OCI-LY1 (cell line): ENCODE results near the gene EXOC3L1.

Experiments
- EZH2 ChIP-seq: fragments of 200-600 bp; sonication (generic), shearing (Covaris generic); IDR thresholded peaks from 2 replicates; pipeline ENCODE4 v1.8.0; 2017; ENCODE audit warnings: borderline replicate concordance, mixed run types, mild to moderate bottlenecking, antibody characterized with exemption, low read length, moderate library complexity, mixed read lengths
- TF ChIP-seq, protein P1 (sequence below): fragments of 200-600 bp; sonication (generic), shearing (Covaris generic); IDR thresholded peaks from 2 replicates; pipeline ENCODE4 v1.5.1; 2017; ENCODE audit warnings: mild to moderate bottlenecking, antibody characterized with exemption, low read length, moderate library complexity, mixed read lengths

DNA sequence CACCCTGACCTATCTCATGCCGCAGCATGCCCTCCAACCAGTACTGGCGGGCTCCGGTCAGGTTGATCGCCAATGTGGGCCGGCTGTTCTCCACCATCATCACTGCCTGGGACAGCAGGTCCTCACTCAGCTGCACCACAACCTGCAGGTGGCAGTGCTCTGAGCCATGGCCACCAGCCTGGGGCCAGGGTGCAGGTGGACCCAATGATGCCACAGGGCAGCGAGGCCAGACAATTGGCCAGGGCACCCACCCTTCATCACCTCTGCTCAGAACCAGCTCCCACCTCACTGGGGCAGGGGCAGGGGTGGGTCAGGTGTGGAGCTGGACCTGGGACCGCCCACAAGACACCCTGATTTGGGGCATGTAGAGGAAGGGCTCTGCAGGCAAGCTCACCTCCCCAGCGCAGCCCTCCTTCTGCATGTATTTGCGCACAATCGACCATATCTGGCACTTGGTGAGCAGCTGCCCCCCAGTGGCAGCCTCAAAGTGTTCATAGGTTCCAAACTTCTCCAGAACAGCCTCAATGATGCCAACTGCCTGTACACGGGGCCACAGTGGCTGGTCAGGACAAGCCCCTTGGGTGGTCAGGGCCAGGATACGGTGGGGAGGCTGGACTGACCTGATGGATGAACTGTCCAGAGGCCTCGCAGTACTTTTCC is 10.4 kb downstream of the EXOC3L1 start:
- TF ChIP-seq, protein P1, sequence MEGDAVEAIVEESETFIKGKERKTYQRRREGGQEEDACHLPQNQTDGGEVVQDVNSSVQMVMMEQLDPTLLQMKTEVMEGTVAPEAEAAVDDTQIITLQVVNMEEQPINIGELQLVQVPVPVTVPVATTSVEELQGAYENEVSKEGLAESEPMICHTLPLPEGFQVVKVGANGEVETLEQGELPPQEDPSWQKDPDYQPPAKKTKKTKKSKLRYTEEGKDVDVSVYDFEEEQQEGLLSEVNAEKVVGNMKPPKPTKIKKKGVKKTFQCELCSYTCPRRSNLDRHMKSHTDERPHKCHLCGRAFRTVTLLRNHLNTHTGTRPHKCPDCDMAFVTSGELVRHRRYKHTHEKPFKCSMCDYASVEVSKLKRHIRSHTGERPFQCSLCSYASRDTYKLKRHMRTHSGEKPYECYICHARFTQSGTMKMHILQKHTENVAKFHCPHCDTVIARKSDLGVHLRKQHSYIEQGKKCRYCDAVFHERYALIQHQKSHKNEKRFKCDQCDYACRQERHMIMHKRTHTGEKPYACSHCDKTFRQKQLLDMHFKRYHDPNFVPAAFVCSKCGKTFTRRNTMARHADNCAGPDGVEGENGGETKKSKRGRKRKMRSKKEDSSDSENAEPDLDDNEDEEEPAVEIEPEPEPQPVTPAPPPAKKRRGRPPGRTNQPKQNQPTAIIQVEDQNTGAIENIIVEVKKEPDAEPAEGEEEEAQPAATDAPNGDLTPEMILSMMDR: peak; percentile 59
- TF ChIP-seq EZH2: no peak
